GM19455 (cell line): ENCODE results near the gene CDX1.
A peak's percentile ranks its signal among the peaks of the same experiment; 100 is the strongest.

Experiments used
- ATAC-seq: cut with Tn5 transposase; IDR thresholded peaks from one replicate; pipeline ENCODE4 v1.9.1; 2021; ENCODE audit not compliant: unreplicated experiment

Gene CDX1

DNA sequence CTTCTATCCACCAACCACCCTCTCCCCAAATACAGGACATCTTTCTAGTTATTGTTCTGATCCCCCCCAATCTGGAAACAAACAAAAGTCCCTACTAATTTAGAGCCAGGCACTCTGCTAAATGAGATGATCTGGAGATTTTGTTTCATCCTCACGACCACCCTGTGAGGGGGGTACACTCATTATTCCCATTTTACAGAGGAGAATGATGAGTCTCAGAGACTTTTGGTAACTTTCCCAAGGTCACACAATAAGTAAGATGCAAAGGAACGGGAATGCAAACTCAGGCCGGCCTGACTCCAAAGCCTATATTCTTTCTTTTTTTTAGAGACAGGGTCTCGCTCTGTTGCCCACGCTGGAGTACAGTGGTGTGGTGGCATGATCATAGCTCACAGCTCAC, 20.3 kb upstream of the CDX1 start:
- no peak for ATAC-seq

DNA sequence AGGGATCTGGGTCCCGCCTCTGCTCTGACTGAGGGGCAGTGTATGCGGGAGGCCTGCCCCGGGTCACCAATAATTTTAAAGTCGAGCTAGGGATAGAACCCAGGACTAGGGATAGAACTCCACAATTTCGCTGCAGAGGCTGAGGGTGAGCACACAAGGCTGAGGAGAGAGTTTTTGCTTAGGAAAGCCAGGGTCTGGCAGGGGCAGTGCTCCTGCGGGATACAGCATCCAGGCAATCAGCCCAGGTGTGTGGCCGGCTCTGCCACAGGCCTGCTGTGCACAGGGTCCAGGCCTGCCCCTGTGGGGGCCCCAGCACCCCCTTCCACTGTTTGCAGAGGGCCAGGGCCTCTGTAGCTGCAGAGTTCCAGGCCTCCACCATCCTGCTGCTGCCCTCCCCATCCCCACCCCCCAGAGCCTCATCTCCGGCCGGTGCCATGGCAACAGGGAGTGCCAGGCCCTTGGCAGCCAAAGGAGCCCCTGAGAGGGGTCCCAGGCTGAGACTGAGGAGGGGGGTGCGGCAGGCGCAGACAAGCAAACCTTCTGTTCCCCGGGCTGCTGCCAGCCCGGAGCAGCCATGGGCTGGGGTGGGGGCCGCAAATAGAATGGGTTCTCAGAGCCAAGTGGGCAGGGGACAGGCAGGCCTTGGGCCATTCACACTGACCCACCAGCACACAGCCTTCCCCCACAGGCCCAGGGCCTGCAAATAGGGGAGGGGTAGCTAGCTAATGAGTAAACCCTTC, 19.5 kb upstream of the CDX1 start:
- no peak for ATAC-seq

DNA sequence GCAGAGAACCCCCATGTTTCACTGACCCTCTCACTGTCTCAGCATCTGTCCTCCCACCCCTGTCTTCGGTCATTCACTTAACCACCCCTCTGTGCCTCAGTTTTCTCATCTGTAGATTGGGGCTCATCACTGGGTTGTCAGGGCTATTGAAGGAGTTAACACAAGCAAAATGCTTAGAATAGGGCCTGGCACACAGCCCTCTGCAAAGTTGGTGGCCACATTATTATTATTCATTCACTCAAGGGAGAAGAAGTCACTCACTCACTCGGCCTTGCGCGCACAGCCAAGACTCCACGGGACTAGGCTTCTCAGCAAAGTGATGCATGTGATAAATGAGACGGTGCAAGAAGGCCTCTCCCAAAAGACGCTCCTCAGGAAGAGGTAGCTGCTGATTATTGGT, 18.9 kb upstream of the CDX1 start:
- ATAC-seq = no peak

DNA sequence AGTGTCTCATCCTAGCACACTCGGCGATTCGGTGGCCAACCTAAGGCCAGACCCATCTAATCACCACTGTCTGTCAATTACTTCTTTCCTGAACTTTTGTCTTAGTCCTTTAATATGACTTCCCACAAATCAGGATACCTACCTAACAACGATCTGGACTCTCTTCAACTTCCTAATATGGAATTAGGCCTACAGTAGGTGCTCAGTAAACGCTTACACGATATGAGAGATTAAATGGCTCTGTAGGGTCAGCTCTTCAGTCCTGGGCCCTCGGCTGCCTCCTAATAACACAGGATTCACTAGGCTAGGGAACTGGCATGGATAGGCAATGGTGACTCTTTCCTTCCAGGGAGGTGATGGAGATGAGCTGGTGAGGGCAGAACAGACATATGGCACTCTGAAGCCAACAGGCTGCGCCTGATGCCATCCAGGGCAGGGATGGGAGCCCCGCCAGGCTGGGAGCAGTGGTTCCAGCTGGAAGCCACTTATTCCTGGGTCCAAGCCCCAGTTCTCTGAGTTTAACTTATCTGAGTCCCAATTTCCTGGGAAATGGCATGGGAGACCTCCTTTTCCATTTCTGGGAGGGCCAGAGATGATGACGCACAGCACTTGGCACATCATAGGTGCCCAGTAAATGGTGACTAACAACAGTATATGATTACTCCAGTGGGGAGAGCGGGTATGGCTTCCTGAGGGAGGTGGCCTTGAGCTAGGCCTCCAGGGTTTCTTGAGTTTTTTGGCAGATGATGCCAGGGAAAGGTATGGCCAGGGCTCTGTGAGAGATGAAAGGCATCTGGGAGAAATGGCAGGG, 18.3 kb upstream of the CDX1 start:
- ATAC-seq = no peak

DNA sequence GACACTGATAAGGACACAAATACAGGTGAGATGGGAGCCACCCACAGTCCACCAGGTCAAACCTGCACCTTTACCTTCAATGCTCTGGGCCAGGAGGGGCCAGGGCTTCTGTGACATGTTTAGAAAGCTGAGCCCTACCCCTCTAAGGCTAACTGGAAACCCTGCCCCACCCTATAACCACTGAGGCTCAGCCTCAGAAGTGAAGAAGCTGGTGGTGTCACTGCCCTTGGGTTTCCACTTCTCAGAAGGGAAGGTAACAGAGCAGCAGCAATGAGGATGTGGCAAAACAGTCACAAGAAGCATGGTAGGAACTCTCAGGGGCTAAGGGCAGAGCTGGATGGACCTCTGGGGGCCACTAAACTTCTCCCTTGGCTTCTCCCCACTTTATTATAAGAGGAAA, 17.0 kb upstream of the CDX1 start:
- no peak for ATAC-seq

DNA sequence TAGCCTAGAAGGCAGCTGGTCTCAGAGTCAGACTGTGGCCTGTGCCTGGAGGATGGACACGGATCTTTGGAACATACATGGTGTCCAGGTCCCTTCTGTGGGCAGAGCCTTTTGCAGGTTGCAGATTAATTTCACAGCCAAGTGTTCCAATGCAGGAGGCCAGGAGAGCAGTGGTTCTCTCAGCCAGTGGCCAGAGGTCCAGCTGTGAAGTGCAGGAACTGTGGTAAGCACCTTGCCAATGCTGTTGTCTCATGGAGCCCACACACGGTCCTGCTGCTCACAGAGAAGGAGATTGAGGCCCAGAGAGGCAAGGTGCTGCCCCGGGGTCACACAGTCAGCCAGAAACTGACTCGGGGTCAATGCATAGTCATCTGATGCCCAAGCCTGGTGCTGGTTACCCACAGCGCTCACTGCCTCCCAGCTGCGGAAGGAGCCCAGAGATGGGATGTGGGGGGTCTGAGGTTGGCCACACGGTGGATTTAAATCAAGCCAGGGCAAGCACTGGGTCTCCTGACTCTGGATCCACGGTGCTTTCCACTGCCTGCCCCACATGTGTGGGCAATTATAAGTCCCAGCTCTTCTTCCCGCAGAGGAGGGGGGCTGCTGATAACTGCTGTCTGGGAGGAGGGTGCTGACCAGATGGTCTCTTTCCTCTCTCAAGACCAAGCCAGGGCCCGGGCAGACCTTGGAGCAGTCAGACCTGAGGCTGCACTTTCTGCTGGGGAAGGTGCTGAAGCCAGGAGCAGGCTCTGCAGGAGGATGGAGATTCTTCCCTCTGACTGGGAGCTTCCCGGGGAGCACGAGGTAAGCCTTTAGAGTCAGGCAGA, 13.7 kb upstream of the CDX1 start:
- ATAC-seq = no peak

DNA sequence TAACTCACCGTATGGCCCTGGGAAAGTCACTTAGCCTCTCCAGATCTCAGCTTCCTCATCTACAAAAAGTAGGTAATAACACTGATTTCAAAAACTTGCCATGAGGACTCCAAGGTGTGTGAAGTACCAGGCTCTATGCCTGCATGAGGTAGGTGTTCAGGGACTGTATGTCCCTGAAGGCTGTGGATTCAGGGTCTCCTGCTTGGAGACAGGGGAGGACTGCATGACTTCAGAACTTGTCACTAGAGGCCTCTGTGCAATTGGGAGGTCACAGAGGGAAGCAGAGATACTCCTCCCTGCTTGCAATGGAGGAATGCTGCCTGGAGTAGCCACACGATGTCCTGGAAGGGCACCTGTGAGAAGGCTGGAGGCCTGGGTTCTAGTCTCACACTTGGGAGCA, 13.1 kb upstream of the CDX1 start:
- no peak for ATAC-seq

DNA sequence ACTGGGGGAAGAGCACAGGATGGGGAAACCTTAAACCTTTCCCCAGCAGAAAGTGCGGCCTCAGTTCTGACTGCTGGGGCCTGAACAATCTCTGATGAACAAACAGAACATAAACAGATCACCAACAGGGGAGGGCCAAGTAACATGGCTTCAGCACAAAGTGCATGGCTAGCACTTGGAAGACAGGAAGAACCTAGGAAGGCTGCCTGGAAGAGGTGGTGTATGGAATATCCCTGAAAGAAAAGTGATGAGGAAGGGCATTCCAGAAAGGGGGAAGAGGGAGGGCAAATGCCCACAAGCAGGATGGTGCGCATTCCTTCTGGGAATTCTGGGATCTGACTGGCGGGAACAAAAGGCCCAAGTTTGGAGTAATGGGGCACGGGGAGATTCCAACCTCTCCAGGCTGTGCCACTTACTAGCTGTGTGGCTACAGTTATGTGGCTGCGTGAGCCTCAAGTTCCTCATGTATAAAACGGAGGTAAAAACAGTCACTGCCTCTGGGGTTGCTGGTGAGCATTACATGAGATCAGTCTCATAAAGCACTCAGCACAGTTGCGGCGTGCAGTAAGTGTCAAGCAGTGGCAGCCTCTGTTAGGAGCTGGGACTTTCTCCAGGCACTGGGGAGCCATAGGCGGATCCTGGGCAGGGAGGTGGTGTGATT, 12.5 kb upstream of the CDX1 start:
- ATAC-seq = no peak

DNA sequence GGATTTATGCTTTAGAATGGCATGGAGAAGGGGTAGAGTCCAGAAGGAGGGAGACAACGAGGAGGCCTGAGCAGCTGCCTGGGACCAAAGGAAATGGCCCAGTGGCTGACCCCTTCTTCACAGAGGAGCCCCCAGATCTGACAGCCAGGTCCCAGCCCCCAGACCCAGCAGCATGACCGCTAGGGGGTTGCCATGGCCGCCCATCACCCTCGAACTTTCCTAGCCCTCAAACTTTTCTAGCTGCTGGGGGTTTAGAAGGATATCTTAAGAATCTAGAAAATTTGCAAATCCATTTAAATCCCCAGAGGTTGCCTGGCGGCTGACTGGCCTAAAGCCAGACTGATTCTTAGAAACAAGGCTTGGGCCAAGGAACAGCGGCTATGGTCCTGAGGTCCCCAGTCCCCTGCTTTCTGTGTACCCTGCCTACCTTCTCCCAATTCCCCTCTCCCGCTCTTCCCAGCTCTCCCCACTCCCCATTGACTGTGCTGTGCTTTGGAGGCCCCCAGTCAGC, 11.9 kb upstream of the CDX1 start:
- no peak for ATAC-seq

DNA sequence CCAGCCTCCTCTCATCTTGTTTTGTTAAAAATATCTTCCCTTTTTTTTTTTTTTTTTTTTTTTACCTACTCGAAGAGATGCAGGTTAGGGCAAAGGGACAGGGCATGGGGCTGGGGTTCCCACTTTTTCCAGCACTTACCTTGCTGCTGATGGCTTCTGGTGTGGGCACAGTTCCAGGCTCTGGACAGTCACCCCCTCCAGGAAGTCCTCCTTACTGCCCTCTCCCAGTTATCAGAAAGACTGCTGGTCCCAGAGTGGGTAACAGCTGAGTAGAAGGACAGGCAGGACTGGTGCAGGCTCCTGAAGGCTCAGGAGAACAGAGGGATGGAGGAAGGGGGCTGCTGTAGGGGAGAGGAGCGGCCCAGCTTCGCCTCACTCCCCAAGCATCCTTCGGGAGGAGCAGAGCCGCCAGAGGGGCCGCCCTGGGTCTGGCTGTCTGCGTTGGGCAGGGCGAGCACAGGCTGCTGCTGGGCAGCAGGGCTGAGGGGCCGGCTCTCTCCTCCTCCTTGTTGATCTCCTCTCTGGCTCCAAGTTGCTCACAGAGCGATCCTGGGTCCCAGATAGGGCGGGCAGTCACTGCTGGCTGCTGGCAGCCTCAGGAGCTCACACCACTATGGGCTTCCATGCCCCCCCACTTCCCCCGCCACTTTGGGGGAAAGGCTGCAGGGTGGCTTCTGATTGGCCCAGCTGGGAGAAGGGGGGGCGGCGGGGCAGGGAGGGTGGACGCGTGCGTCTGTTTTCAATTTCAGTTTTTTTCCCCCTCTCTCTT, 11.1 kb upstream of the CDX1 start, which contains the start of gene PDGFRB:
Gene PDGFRB (minus strand): TSS at position 588 of the 769 bp plus-strand sequence. CDS start 18,798 bp downstream, outside the sequence.
- no peak for ATAC-seq

DNA sequence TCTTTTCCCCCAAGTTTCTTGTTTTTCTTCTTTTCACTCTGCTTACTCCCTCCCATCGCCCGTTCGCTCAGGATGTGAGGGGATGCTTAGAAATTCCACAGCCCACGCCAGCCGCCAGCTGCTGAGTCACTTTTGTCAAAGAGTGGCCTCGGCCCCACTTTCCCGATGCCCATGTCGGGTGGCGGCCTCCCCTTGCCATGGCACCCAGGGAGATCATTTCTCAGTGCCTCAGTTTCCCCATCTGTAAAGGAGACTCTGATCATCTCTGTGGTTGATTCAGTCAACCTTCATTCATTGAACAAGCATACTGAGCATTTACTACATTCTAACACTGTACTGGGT, 10.6 kb upstream of the CDX1 start:
- ATAC-seq = no peak

DNA sequence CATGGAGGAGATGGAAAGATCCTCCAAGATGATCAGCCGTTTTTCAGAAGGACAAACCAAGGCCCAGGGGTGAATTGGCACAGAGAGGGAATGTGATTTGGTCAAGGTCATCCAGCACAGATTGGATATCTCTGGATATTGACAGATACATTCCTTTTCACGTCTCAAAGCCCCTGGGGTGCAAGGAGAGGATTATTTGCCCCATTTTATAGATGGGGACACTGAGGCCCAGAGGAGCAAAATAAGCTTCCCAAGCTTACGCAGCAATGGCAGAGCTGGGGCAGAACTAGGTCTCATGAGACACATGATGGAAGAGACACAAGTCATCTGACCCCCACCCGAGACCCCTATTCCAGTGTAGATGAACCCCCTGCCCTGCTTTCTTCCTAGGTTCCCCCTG, 10.0 kb upstream of the CDX1 start:
- no peak for ATAC-seq

DNA sequence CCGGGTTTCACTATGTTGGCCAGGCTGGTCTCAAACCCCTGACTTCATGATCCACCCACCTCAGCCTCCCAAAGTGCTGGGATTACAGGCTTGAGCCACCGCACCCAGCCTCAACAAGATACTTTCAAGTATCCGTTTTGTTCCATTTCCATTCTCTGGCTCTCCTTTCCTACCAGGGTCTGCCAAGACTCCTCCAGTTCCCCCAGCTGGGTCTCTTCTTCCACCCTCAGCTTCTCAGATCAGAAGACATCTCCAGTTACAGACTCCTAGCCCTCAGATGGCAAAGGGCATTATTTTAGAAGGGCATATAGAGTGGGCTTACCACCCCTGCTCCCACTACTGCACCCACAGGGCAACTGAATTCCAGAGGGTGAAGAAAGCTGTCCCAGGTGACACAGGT, 9.4 kb upstream of the CDX1 start:
- ATAC-seq = no peak

DNA sequence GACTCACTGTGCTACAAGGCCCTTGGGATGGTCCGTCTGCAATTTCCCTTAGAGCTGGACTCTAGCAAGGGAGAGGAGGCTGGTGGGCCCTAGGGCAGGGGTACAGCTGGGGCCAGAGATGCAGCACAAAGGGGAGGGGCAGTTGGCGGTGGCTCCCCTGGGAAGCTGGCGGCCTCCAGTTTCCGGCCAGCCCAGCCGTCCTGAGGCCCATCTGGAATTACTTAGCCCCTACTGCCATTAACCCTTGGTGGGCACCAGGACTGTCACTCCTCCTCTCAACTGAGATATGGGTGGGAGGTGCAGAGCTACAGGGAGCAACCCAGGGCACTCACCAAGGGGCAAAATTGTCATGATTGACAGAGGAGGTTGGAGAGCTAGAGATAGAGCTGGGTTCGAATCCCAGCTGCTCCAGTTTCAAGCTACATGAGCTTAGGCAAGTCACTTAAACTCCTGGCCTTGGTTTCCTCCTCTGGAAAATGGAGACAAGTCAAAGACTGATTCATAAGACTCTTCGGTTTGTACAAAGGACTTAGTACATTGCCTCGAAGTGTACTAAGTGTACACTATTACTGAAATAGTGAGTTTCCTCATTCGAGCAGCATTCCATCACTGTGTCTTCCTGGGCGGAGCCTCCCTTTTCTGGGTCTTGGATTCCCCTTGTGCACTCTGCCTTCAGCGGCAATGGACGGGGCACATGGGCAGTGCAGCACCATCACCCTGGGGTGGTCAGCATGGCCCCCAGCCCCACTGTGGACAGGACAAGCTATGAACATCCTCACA, 8.2 kb upstream of the CDX1 start:
- no peak for ATAC-seq

DNA sequence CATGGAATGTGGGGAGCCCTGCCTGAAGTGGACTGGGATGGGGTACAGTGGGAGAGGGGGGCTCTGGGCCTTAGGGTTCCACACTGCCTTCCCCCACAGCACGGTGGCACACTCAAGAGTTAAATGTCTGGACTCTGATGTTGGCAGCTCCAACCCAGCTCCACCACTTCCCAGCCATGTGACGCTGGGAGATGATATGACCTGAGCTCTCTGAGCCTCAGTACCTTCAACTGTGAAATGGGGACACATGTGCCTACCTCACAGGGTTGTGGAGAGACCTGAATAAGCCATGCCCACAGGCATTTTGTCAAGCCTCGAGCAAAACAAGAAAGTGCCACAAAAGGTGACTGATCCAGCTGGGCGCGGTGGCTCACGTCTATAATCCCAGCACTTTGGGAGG, 7.5 kb upstream of the CDX1 start:
- no peak for ATAC-seq

DNA sequence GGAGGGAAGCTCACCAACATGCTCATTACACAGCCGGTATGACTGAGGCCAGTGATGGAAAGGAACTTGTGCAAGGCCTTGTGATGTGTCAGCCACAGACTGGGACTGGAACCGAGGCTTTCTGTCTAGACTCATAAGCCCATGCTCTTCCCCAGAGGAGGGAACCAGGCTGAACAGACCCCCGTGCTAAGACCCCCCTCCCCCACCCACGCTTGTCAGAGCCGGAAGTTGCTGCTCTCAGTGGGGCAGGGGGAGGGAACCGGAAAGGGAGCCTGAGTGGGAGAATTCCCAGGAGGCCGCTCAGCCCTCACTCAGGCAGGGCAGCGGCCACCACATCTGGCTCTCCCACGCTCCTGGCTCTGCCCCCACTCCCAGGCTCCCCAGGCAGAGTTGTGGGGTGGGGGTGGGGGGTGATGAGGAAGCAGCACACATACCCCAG, 6.8 kb upstream of the CDX1 start:
- no peak for ATAC-seq

DNA sequence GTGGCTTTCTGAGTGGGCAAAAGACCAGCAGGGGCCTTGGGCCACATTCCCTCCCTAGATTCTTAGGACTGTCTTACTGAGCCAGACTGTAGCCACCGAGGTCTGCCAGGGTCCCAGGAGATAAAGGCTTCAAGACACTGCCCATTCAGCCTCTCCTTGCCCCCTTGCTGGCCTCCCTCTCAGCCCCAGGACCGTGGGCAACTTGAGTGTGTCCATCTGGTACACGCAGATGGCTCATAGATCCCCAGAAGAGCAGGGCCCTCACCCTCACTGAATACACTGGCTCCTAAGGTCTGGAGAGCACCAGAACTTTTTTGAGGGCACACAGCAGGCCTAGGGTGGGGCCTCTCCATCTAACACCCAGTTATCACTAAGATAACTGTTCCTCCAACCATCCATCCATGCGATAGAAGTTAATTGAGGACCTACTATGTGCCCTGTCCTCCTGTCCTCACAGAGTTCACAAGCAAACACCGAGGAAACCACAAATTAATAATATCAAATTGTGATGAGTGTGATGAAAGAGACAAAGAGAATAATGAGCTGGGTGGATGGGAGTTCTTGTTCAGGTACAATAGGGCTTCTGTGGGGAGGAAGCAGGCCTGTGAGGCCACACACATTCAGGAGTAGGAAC, 6.0 kb upstream of the CDX1 start:
- no peak for ATAC-seq

DNA sequence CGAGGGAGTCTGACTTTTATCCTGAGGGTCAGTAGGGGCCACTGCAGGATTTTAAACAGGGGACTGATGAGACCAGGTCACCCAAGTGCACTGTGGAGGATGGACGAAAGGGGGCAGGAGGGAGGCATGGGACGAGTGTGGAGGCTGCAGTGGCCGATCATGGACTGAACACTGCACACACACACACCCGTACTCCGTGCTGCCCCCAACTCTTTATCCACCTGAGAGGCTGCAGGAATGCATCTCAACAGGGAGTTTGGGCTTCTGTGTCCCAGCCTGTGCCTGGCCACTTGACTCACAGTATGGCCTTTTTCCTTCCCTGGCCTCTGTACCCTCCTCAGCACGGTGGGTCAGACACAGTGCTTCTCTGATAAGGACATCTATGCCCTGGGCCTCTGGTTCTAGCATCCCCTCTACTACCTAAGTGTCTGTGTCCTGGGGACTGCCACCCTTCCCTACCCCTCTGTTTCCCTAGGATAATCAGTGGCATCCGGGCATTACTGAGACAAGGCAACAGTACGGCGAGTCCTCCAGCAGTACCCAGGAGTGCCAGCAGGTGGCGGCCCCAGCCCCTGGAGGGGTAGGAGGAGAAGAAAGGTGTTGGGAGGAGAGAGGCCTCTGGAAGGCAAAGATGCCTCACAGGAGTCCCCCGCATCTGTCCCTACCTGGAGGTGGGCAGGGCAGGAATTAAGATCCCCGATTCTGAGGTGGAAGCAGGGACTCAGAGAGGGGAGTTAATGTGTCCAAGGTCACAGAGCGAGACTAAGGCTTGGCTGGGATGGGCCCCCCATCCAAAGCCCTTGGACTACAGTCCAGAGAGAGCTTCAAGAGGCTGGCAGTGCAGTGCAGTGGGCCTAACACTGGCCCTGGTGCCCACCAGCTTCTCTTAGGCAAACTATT, 5.1 kb upstream of the CDX1 start:
- peak; percentile 72 for ATAC-seq
